Panc1 (cell line): ENCODE measurements around the gene ERCC6L. TPM values are rescaled to one million over a fixed set of nuclear protein-coding genes. Genes with fewer than 3 reads are reported as not detected.

Experiments used
- total RNA-seq: library from RNA; stranded (reverse); gene quantifications from one replicate; pipeline ENCODE4 v1.2.1, GENCODE V29; 2021; ENCODE audit not compliant: unreplicated experiment

ERCC6L gene
- total RNA-seq, 1 experiment from 2014 or later: 17.3 TPM

Other genes starting within 250 kb of the ERCC6L start
- 11.0 TPM for gene RTL5, start 107.1 kb downstream of the ERCC6L start, total RNA-seq
- 11.5 TPM for gene PIN4, start 57.3 kb downstream of the ERCC6L start, total RNA-seq
- 704 TPM for gene RPS4X, start 38.2 kb upstream of the ERCC6L start, total RNA-seq
- gene CITED1, start 66.9 kb upstream of the ERCC6L start, total RNA-seq: 0.36 TPM